ENCODE measurements around the gene ANGPT4. TPM values are rescaled to one million over a fixed set of nuclear protein-coding genes. Genes with fewer than 3 reads are reported as not detected.

ANGPT4 gene
- total and polyA plus RNA-seq, 10 of the 15 experiments (the other 5 are each of a cell fraction or from before 2014, with no cell fraction given): 0.01 to 0.16 TPM; not detected in 8

DNA sequence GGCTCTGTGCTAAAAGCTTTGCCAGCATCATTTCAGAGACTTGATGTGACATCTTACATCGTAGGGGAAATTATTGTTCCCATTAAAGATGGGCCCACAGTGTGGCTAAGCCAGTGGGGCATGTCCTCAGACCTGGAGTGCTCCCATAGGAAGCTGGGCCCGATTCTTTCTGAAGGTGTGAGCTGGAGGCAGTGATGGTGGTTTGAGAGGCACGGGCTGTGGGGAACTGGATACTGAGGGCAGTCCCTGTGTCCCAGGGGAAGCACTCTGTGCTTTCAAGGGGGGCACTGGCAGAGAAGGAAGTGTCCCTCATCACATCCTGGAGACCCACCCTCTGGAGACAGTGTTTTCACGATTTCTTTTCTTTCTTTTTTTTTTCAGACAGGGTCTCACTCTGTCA is 91.2 kb downstream of the ANGPT4 start:
- ChIA-PET RAD21 (ENCODE audit: unreplicated experiment) (no interaction called here), SMC1A (ENCODE audit: uncharacterized antibody, unreplicated experiment) (interaction anchor here (0.6 kb wide), 1 partner anchor 208 kb away, joined by 3 read pairs; no protein-coding TSS in a partner anchor), POLR2A (no interaction called here), CTCF (no interaction called here)
- no TSS peak for BruUV-seq (replicated peaks)
- no peak for TF ChIP-seq TCF3 (IDR thresholded peaks at IDR 0.05; ENCODE audit: borderline replicate concordance, insufficient read depth, low read depth, low read length)
- no peak for TF ChIP-seq ZNF622 (IDR thresholded peaks at IDR 0.05)
- TF ChIP-seq, protein P1, sequence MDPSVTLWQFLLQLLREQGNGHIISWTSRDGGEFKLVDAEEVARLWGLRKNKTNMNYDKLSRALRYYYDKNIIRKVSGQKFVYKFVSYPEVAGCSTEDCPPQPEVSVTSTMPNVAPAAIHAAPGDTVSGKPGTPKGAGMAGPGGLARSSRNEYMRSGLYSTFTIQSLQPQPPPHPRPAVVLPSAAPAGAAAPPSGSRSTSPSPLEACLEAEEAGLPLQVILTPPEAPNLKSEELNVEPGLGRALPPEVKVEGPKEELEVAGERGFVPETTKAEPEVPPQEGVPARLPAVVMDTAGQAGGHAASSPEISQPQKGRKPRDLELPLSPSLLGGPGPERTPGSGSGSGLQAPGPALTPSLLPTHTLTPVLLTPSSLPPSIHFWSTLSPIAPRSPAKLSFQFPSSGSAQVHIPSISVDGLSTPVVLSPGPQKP (IDR thresholded peaks at IDR 0.05; ENCODE audit: low read depth, low read length): no peak
- no peak for TF ChIP-seq CREM (IDR thresholded peaks at IDR 0.05; ENCODE audit: low read depth)
- TF ChIP-seq KDM1A (IDR thresholded peaks at IDR 0.05; ENCODE audit: borderline replicate concordance): no peak
- TF ChIP-seq IKZF1 (conservative IDR thresholded peaks at IDR 0.05): no peak
- TF ChIP-seq ZSCAN29 (IDR thresholded peaks at IDR 0.05): no peak
- no peak for TF ChIP-seq MYC (IDR thresholded peaks at IDR 0.05; ENCODE audit: insufficient read depth, insufficient read length, insufficient replicate concordance, low read length, severe bottlenecking)
- no peak for TF ChIP-seq MXI1 (IDR thresholded peaks at IDR 0.05; ENCODE audit: low read depth, low read length)
- TF ChIP-seq SREBF1 (IDR thresholded peaks at IDR 0.05; ENCODE audit: low read length): no peak
- TF ChIP-seq POLR2AphosphoS2 (IDR thresholded peaks at IDR 0.05; ENCODE audit: low read depth, low read length): no peak
- H3K9me3 ChIP-seq (replicated peaks; ENCODE audit: control insufficient read depth, insufficient read depth, low read length): no peaks in the 10 kb centered on the region; the same call in 2 of the 3 replicates
- ATAC-seq: no peak
- WGBS (ENCODE audit: insufficient coverage, insufficient replicate concordance, low lambda C conversion rate, missing lambda C conversion rate): 6% methylated on average over 4 of the region's 4 CpGs
- H3K9ac ChIP-seq (ENCODE audit: control insufficient read depth, insufficient read depth, low read length): no peak overlapping the region
- no peaks in the 10 kb centered on the region for H4K20me1 ChIP-seq (ENCODE audit: control insufficient read depth, insufficient read depth)
- H3K36me3 ChIP-seq (ENCODE audit: control insufficient read depth in 2 of 2, insufficient read depth in 2 of 2, low read length in 1 of 2): no peaks in the 10 kb centered on the region
- H2AFZ ChIP-seq (ENCODE audit: control insufficient read depth, low read depth, low read length): no peak overlapping the region
- intact Hi-C loops (cut with micrococcal nuclease; ENCODE audit: unreplicated experiment) (no loop called here), in situ Hi-C loops (cut with MboI) (no loop called here)
- no peak overlapping the region for H3K4me3 ChIP-seq
- H3K79me2 ChIP-seq (ENCODE audit: control insufficient read depth, insufficient read depth, low read length): no peaks in the 10 kb centered on the region
- H3K4me1 ChIP-seq (ENCODE audit: control insufficient read depth, insufficient read depth, low read length): no peaks in the 10 kb centered on the region; the same call in 1 of the 2 replicates
- no peak overlapping the region for H3K4me2 ChIP-seq (ENCODE audit: control insufficient read depth, insufficient read depth)
- DNase-seq (ENCODE audit: low read depth, low spot score): no peak
- FAIRE-seq: no peak
- H3K27ac ChIP-seq (ENCODE audit: control insufficient read depth, insufficient read depth): no peak overlapping the region
- no peaks in the 10 kb centered on the region for H3K27me3 ChIP-seq (replicated peaks in 1 of 2; ENCODE audit: control insufficient read depth in 2 of 2, insufficient read depth in 2 of 2, low read length in 1 of 2)
